ENCODE measurements around the gene SPTBN5.

SPTBN5 gene

GRCh38 chr15:41801185-41801584 is 92.7 kb downstream of the SPTBN5 start:
- no peak for DNase-seq

DNA sequence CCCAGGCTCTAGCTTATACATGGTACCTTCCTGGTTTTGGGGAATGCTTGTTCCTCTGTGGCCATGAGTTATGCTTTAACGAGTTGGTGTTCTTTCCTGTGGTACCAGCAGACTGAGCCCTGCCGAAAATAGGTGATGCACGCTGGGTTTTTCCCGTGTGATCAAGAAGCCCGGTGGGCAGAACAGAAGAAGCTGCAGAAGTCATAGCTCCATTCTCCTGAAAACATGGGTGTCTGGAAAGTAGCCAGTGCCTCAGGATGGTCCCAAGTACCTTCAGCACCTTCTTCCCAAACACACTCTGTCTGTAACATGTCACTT is 94.4 kb downstream of the SPTBN5 start:
- no peak for DNase-seq

DNA sequence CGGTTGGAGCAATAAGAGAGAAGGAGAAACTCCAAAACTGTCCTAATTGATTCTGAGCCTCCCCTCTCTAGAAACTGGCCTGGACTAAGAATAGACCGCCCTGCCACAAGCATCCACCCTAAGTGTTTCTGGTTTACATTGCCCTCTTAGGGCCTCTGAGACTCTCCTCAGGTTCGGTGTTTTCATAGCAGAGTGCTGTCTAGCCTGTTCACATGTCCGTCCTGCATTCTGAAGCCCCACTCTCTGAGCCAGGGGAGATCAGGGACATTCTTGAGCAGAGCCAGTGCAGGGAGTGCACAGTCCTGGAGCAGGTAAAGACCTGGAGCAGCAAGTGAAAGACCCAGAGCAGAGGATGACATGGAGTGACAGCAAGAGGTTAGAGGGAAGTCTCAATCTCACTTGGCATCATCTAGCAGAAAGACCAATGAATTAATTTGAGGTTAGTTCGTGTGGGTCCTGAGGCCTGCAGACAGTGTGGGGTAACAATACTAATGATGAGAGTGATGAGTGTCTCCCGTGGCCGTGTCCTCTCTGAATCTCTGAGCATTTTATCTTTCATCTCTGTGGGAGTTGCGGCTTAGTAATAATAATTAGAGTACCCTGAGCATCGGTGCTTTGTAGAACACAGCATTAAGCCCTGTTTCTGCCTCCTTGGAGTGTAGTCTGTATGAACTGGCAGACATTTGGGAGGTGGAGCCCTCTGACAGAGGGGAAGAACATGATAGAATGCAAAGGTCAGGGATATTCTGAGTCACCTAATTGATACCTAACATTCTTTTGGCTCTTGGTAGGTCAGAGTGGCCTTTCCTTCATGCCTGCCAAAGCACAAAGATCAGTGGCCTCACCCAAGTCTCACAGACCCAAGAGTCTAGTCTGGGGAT is 95.0 kb downstream of the SPTBN5 start:
- DNase-seq: peak; percentile 79

Data from islet precursor cell (in vitro differentiated cells).